Epithelial cell of umbilical artery (primary cell): ENCODE data around the gene PSMG4. TPM values are rescaled to one million over a fixed set of nuclear protein-coding genes. Genes with fewer than 3 reads are reported as not detected.

Experiments
- total RNA-seq: library from RNA; depleted of rRNA; stranded (reverse); fragments of >200 nt; gene quantifications from 2 replicates; pipeline ENCODE4 v1.2.3, GENCODE V29; 2014

The PSMG4 gene
- 34.0 and 58.5 TPM in 2 replicates for total RNA-seq

DNA sequence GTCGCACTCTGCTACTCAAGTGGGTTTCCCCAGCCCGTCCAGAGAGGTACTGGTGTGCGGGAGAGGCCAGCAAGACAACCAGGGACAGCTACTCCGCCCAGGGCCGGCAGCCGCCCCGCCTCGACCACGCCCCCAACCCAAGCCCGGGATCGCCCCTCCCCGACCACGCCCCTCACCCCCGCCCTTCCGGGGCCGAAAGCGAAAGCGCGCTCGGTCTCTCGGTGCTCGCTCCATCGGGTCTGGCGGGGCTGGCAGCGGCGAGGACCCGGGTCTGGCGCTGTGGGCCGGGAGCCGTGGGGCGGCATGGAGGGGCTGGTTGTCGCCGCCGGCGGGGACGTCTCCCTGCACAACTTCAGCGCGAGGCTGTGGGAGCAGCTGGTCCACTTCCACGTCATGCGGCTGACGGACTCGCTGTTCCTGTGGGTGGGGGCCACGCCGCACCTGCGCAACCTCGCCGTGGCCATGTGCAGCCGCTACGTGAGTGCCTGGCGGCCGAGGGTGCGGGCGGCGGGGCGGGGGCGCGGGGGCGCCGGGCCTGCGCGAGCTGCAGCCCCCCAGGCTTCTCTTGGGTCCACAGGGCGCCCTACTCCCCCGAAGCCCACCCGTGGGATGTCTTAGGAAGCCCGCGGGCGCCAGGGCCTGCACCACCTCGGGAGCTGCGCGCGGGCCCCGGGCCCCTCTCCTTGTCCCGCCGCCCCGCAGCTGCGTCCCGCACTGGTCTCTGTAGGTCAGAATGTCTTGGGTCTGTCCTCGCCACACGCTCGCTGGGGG, at the start of gene PSMG4:
Gene PSMG4, plus strand, starts transcription at position 228 of the 771 bp plus-strand sequence. Its CDS starts 76 bp downstream, at position 304.

DNA sequence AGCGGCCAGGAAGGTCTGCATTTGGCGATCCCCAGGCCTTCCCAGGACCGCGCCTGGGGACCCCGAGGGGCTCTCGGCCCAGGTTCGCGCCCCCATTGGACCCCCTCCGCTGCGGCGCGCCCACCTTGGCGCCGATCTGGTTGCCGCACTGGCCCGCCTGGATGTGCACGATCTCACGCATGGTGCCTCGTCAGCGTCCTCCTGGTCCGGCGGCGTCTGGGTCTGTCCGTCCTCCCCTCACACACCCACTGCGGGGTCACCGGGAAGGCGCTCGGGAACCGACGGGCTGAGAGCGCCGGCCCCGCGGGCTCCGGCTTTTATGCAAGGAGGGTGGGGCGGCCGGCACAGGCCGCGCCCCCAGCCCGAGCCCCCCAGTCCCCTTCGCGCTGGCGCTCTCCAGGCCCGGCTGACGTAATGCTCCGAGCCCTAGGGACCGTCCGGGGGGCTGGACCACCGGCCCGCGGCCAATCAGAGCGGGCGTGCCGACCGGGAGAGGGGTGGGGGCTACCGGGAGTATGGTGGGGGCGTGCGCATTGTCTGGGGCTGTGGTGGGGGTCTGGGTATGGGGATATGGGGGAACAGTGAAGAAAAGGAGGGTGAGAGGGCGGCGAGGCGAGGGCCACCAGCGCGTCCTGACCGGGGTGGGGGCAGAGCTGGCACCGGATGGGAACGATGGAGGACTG, 31.2 kb upstream of the PSMG4 start, which contains the start of gene TUBB2B:
Gene TUBB2B, minus strand, starts transcription at position 291 of the 683 bp plus-strand sequence. Its CDS starts 110 bp downstream, at position 181.

Other genes starting within 250 kb of the PSMG4 start
- gene RIPK1, start 190.5 kb upstream of the PSMG4 start, total RNA-seq: 16.9 and 22.5 TPM in 2 replicates
- 14.6 and 15.2 TPM in 2 replicates for gene BPHL, start 140.2 kb upstream of the PSMG4 start, total RNA-seq
- gene TUBB2A, start 101.4 kb upstream of the PSMG4 start, total RNA-seq: 44.8 and 60.0 TPM in 2 replicates
- 3.6 and 5.2 TPM in 2 replicates for gene TUBB2B, start 31.3 kb upstream of the PSMG4 start, total RNA-seq
- gene SLC22A23, start 198.1 kb downstream of the PSMG4 start, total RNA-seq: 1.9 and 3.8 TPM in 2 replicates